Mammary epithelial cell (primary cell): ENCODE data around the gene OR8G5.

ENCODE experiments used
- EZH2 ChIP-seq: IDR thresholded peaks from 2 replicates; pipeline ENCODE4 v1.6.1; 2012; ENCODE audit warnings: low read length, inconsistent platforms, borderline replicate concordance
- TF ChIP-seq, protein P1 (sequence below), 2 donors: IDR thresholded peaks in 1 of 2; conservative IDR thresholded peaks in 1 of 2; 2 replicates each; pipeline ENCODE4 v1.5.1; 2011 to 2012; ENCODE audit warnings: inconsistent platforms in 2 of 2, low read length in 2 of 2, mild to moderate bottlenecking in 2 of 2, control low read depth in 1 of 2, low read depth in 1 of 2; ENCODE audit not compliant: insufficient read depth in 1 of 2; ENCODE audit errors: extremely low read depth in 1 of 2

DNA sequence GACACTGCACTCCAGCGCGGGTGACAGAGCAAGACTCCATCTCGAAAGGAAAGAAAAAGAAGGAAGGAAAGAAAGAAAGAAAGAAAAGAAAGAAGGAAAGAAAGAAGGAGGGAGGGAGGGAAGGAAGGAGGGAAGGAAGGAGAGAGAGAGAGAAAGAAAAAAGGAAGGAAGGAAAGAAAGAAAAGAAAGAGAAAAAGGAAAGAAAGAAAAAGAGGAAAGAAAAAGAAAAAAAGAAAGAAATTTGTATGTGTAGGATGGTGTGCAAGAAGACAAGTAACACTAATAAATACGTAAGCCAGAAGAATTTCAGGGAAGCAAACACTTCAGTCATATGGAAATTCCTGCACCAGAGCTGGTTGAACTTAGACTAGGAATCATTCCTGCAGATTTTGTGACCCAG is 57.0 kb downstream of the OR8G5 start:
- TF ChIP-seq, protein P1, sequence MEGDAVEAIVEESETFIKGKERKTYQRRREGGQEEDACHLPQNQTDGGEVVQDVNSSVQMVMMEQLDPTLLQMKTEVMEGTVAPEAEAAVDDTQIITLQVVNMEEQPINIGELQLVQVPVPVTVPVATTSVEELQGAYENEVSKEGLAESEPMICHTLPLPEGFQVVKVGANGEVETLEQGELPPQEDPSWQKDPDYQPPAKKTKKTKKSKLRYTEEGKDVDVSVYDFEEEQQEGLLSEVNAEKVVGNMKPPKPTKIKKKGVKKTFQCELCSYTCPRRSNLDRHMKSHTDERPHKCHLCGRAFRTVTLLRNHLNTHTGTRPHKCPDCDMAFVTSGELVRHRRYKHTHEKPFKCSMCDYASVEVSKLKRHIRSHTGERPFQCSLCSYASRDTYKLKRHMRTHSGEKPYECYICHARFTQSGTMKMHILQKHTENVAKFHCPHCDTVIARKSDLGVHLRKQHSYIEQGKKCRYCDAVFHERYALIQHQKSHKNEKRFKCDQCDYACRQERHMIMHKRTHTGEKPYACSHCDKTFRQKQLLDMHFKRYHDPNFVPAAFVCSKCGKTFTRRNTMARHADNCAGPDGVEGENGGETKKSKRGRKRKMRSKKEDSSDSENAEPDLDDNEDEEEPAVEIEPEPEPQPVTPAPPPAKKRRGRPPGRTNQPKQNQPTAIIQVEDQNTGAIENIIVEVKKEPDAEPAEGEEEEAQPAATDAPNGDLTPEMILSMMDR (conservative IDR thresholded peaks at IDR 0.05 in 1 of 2, IDR thresholded peaks at IDR 0.05 in 1 of 2; ENCODE audit: extremely low read depth in 1 of 2, insufficient read depth in 1 of 2, low read depth in 1 of 2, low read length in 2 of 2), result no peak
- TF ChIP-seq EZH2, result no peak
